Liver (tissue), 3 donors: Measurements from ENCODE around the gene SUSD4.

ENCODE experiments used
- CTCF ChIP-seq: fragments of 150-350 bp; IDR thresholded peaks from 2 replicates; pipeline ENCODE4 v1.5.1; 2017; ENCODE audit warnings: improper control_type of control experiment, low read depth, low read length; ENCODE audit not compliant: missing input control
- GABPA ChIP-seq, 2 donors: IDR thresholded peaks in 1 of 2; conservative IDR thresholded peaks in 1 of 2; 2 replicates each; pipeline ENCODE4 v1.6.1; 2016; ENCODE audit warnings: antibody characterized with exemption in 2 of 2, mild to moderate bottlenecking in 1 of 2, moderate library complexity in 1 of 2
- HNF4A ChIP-seq, 2 donors: conservative IDR thresholded peaks; 2 replicates each; pipeline ENCODE4 v1.6.1; 2016; ENCODE audit warnings: antibody characterized with exemption in 2 of 2, mild to moderate bottlenecking in 2 of 2
- HNF4G ChIP-seq: IDR thresholded peaks from 2 replicates; pipeline ENCODE4 v1.6.1; 2016; ENCODE audit warnings: antibody characterized with exemption
- JUND ChIP-seq, 2 donors: IDR thresholded peaks; 2 replicates each; pipeline ENCODE4 v1.6.1; 2016; ENCODE audit warnings: antibody characterized with exemption in 2 of 2
- RAD21 ChIP-seq, 2 donors: IDR thresholded peaks; 2 replicates each; pipeline ENCODE4 v1.6.1; 2016; ENCODE audit warnings: antibody characterized with exemption in 2 of 2, mild to moderate bottlenecking in 2 of 2
- REST ChIP-seq: IDR thresholded peaks from 2 replicates; pipeline ENCODE4 v1.6.1; 2016; ENCODE audit warnings: antibody characterized with exemption, mild to moderate bottlenecking
- SP1 ChIP-seq: IDR thresholded peaks from 2 replicates; pipeline ENCODE4 v1.6.1; 2018; ENCODE audit warnings: antibody characterized with exemption, mild to moderate bottlenecking
- TAF1 ChIP-seq: conservative IDR thresholded peaks from 2 replicates; pipeline ENCODE4 v1.6.1; 2016; ENCODE audit warnings: antibody characterized with exemption, mild to moderate bottlenecking
- YY1 ChIP-seq: IDR thresholded peaks from 2 replicates; pipeline ENCODE4 v1.6.1; 2016; ENCODE audit warnings: antibody characterized with exemption, mild to moderate bottlenecking
- donor health status: healthy.
- donor health status: healthy.

GRCh38 chr1:223363057-223363855 is 720 bp downstream of the SUSD4 start:
- TF ChIP-seq HNF4A (conservative IDR thresholded peaks at IDR 0.05) (no peak), CTCF (no peak), JUND (IDR thresholded peaks at IDR 0.05) (no peak), SP1 (no peak), TAF1 (no peak), REST (no peak), YY1 (no peak), RAD21 (IDR thresholded peaks at IDR 0.05) (no peak), HNF4G (no peak), GABPA (IDR thresholded peaks at IDR 0.05 in 1 of 2, conservative IDR thresholded peaks at IDR 0.05 in 1 of 2) (no peak)
